ENCODE measurements around the gene CPED1.
A peak's percentile ranks its signal among the peaks of the same experiment; 100 is the strongest.

The CPED1 gene

GRCh38 chr7:121105262-121105661 lies 116.8 kb downstream of the CPED1 start:
- no peaks in the 10 kb centered on the region for H3K27me3 ChIP-seq (ENCODE audit: insufficient read depth, low read depth, severe bottlenecking)
- DNase-seq = no peak
- TF ChIP-seq CTCF (IDR thresholded peaks at IDR 0.05; ENCODE audit: low read depth, low read length) = no peak
- no peak overlapping the region for H3K4me3 ChIP-seq (ENCODE audit: low read depth, low read length)
- no peaks in the 10 kb centered on the region for H3K9me3 ChIP-seq (ENCODE audit: severe bottlenecking)
- no peak overlapping the region for H3K27ac ChIP-seq
- no peaks in the 10 kb centered on the region for H3K36me3 ChIP-seq

GRCh38 chr7:121107923-121108498 lies 119.5 kb downstream of the CPED1 start:
- no peak for DNase-seq
- H3K36me3 ChIP-seq = no peaks in the 10 kb centered on the region
- no peaks in the 10 kb centered on the region for H3K9me3 ChIP-seq (ENCODE audit: severe bottlenecking)
- H3K27me3 ChIP-seq (ENCODE audit: insufficient read depth, low read depth, severe bottlenecking) = no peaks in the 10 kb centered on the region
- TF ChIP-seq CTCF (IDR thresholded peaks at IDR 0.05; ENCODE audit: low read depth, low read length) = peak; percentile 47
- H3K4me3 ChIP-seq (ENCODE audit: low read depth, low read length) = no peak overlapping the region
- no peak overlapping the region for H3K27ac ChIP-seq

- H3K36me3 ChIP-seq = no peaks in the 10 kb centered on the region
- no peaks in the 10 kb centered on the region for H3K27me3 ChIP-seq (ENCODE audit: insufficient read depth, low read depth, severe bottlenecking)
- no peak overlapping the region for H3K27ac ChIP-seq
- no peaks in the 10 kb centered on the region for H3K9me3 ChIP-seq (ENCODE audit: severe bottlenecking)
- H3K4me3 ChIP-seq (ENCODE audit: low read depth, low read length) = no peak overlapping the region
- DNase-seq = no peak
- no peak for TF ChIP-seq CTCF (IDR thresholded peaks at IDR 0.05; ENCODE audit: low read depth, low read length)
These were observed 120.6 kb downstream of the CPED1 start for GRCh38 chr7:121109145-121109544.

- no peak overlapping the region for H3K27ac ChIP-seq
- no peak for DNase-seq
- H3K9me3 ChIP-seq (ENCODE audit: severe bottlenecking) = no peaks in the 10 kb centered on the region
- TF ChIP-seq CTCF (IDR thresholded peaks at IDR 0.05; ENCODE audit: low read depth, low read length) = no peak
- no peak overlapping the region for H3K4me3 ChIP-seq (ENCODE audit: low read depth, low read length)
- no peaks in the 10 kb centered on the region for H3K27me3 ChIP-seq (ENCODE audit: insufficient read depth, low read depth, severe bottlenecking)
- no peaks in the 10 kb centered on the region for H3K36me3 ChIP-seq
These were observed 124.8 kb downstream of the CPED1 start for GRCh38 chr7:121113288-121113687.

GRCh38 chr7:121116396-121116795 lies 127.9 kb downstream of the CPED1 start:
- no peaks in the 10 kb centered on the region for H3K27me3 ChIP-seq (ENCODE audit: insufficient read depth, low read depth, severe bottlenecking)
- no peak for DNase-seq
- no peak overlapping the region for H3K27ac ChIP-seq
- no peak for TF ChIP-seq CTCF (IDR thresholded peaks at IDR 0.05; ENCODE audit: low read depth, low read length)
- no peaks in the 10 kb centered on the region for H3K9me3 ChIP-seq (ENCODE audit: severe bottlenecking)
- H3K4me3 ChIP-seq (ENCODE audit: low read depth, low read length) = no peak overlapping the region
- no peaks in the 10 kb centered on the region for H3K36me3 ChIP-seq

GRCh38 chr7:121119047-121119446 lies 130.5 kb downstream of the CPED1 start:
- no peak for TF ChIP-seq CTCF (IDR thresholded peaks at IDR 0.05; ENCODE audit: low read depth, low read length)
- Histone ChIP-seq H3K4me3 (ENCODE audit: low read depth, low read length) (no peak overlapping the region), H3K27me3 (ENCODE audit: insufficient read depth, low read depth, severe bottlenecking) (no peaks in the 10 kb centered on the region), H3K9me3 (ENCODE audit: severe bottlenecking) (no peaks in the 10 kb centered on the region), H3K36me3 (no peaks in the 10 kb centered on the region), H3K27ac (no peak overlapping the region)
- DNase-seq = no peak
